ENCODE data around the gene SMG6. TPM values are rescaled to one million over a fixed set of nuclear protein-coding genes. Genes with fewer than 3 reads are reported as not detected.

The SMG6 gene
- polyA plus RNA-seq, 1 of the 3 experiments (the other 2 are of a cell fraction): 15.7 TPM

GRCh38 chr17:2067048-2067561 lies 236.5 kb downstream of the SMG6 start:
- H2AFZ ChIP-seq (ENCODE audit: low read depth): no peak overlapping the region
- 96% methylated on average over 14 of the region's 14 CpGs for WGBS (ENCODE audit: low lambda C conversion rate)
- H3K4me2 ChIP-seq: no peak overlapping the region
- peaks cover 40 to 47% of the 10 kb centered on the region in 2 experiments; a peak in 3 of 4 replicates for H3K4me1 ChIP-seq (ENCODE audit: control insufficient read depth in 1 of 2, insufficient read depth in 2 of 2, low read depth in 1 of 2, low read length in 1 of 2)
- no peaks in the 10 kb centered on the region for H4K20me1 ChIP-seq (ENCODE audit: insufficient read depth)
- ChIA-PET POLR2A (interaction anchor here (0.6 kb wide), 1 partner anchor 99 kb away, joined by 3 read pairs; no protein-coding TSS in a partner anchor), CTCF (interaction anchor here (0.7 to 7.4 kb wide), 6 partner anchors 8 to 178 kb away, joined by 3 to 81 read pairs (median 6); partner anchors contain the start of gene HIC1)
- no peak overlapping the region for H3K4me3 ChIP-seq (ENCODE audit: low read depth in 2 of 2, low read length in 1 of 2)
- no peaks in the 10 kb centered on the region for H3K79me2 ChIP-seq (ENCODE audit: insufficient read depth)
- peak overlapping the region; percentile 69 to 81; a peak in 3 of 4 replicates for H3K27ac ChIP-seq (ENCODE audit: low read depth in 2 of 2, low read length in 1 of 2)
- TF ChIP-seq PBX3 (IDR thresholded peaks at IDR 0.05) (no peak), GABPA (IDR thresholded peaks at IDR 0.05; ENCODE audit: low read depth) (no peak), MAX (IDR thresholded peaks at IDR 0.05; ENCODE audit: low read depth) (no peak), POLR2AphosphoS5 (IDR thresholded peaks at IDR 0.05; ENCODE audit: low read depth, low read length) (no peak), SMC3 (IDR thresholded peaks at IDR 0.05; ENCODE audit: low read depth, low read length) (no peak), MEF2A (IDR thresholded peaks at IDR 0.05; ENCODE audit: borderline replicate concordance, low read depth) (no peak), YY1 (IDR thresholded peaks at IDR 0.05; ENCODE audit: low read depth) (no peak), TEAD4 (IDR thresholded peaks at IDR 0.05; ENCODE audit: borderline replicate concordance, insufficient read depth) (no peak), MXI1 (IDR thresholded peaks at IDR 0.05; ENCODE audit: low read depth, low read length) (no peak), NRF1 (IDR thresholded peaks at IDR 0.05; ENCODE audit: low read depth, low read length) (no peak), TCF12 (IDR thresholded peaks at IDR 0.05) (no peak), GATA2 (CRISPR knock-in tag; IDR thresholded peaks at IDR 0.05) (no peak), RAD21 (IDR thresholded peaks at IDR 0.05; ENCODE audit: low read length) (no peak), IRF3 (IDR thresholded peaks at IDR 0.05; ENCODE audit: low read depth, low read length) (no peak)
- no peaks in the 10 kb centered on the region for H3K27me3 ChIP-seq (ENCODE audit: insufficient read depth)
- no peaks in the 10 kb centered on the region for H3K9me2 ChIP-seq
- peaks cover 18 to 33% of the 10 kb centered on the region in 2 experiments for H3K36me3 ChIP-seq (replicated peaks in 1 of 2; ENCODE audit: control insufficient read depth in 1 of 2, insufficient read depth in 2 of 2, low read length in 1 of 2)
- no peaks in the 10 kb centered on the region for H3K9me3 ChIP-seq
- no peak overlapping the region for H3K9ac ChIP-seq
- DNase-seq: no peak
- H3F3A ChIP-seq (replicated peaks; ENCODE audit: insufficient read depth): peaks cover 15% of the 10 kb centered on the region

GRCh38 chr17:2065949-2066400 lies 237.6 kb downstream of the SMG6 start:
- Histone ChIP-seq H3K9ac (no peak overlapping the region), H3K9me3 (no peaks in the 10 kb centered on the region), H4K20me1 (ENCODE audit: insufficient read depth) (no peaks in the 10 kb centered on the region), H3K36me3 (replicated peaks in 1 of 2; ENCODE audit: control insufficient read depth in 1 of 2, insufficient read depth in 2 of 2, low read length in 1 of 2) (peaks cover 18 to 28% of the 10 kb centered on the region in 2 experiments), H3K4me1 (ENCODE audit: control insufficient read depth in 1 of 2, insufficient read depth in 2 of 2, low read depth in 1 of 2, low read length in 1 of 2) (peaks cover 40 to 51% of the 10 kb centered on the region in 2 experiments; a peak in 3 of 4 replicates), H3K4me2 (no peak overlapping the region), H3K27me3 (ENCODE audit: insufficient read depth) (no peaks in the 10 kb centered on the region), H3K9me2 (no peaks in the 10 kb centered on the region), H2AFZ (ENCODE audit: low read depth) (no peak overlapping the region), H3K27ac (ENCODE audit: low read depth in 2 of 2, low read length in 1 of 2) (peak overlapping the region in 1 of 2 experiments; percentile 69; a peak in 3 of 4 replicates), H3K4me3 (ENCODE audit: low read depth in 2 of 2, low read length in 1 of 2) (no peak overlapping the region), H3F3A (replicated peaks; ENCODE audit: insufficient read depth) (peaks cover 18% of the 10 kb centered on the region), H3K79me2 (ENCODE audit: insufficient read depth) (no peaks in the 10 kb centered on the region)
- POLR2A ChIA-PET: no interaction called here
- CTCF ChIA-PET: interaction anchor here (0.7 to 7.4 kb wide), 8 partner anchors 11 to 215 kb away, joined by 3 to 81 read pairs (median 4); partner anchors contain the start of gene HIC1
- WGBS (ENCODE audit: low lambda C conversion rate): 92% methylated on average over 10 of the region's 10 CpGs
- DNase-seq: no peak
- TF ChIP-seq MAX (IDR thresholded peaks at IDR 0.05; ENCODE audit: low read depth) (no peak), GATA2 (CRISPR knock-in tag; IDR thresholded peaks at IDR 0.05) (no peak), USF2 (IDR thresholded peaks at IDR 0.05; ENCODE audit: borderline replicate concordance, low read depth, low read length) (no peak), FOXM1 (IDR thresholded peaks at IDR 0.05; ENCODE audit: low read depth) (no peak), RAD21 (IDR thresholded peaks at IDR 0.05; ENCODE audit: low read length) (no peak), REST (IDR thresholded peaks at IDR 0.05; ENCODE audit: low read depth, low read length) (no peak), SIN3A (IDR thresholded peaks at IDR 0.05; ENCODE audit: borderline replicate concordance, low read depth, low read length) (no peak), SMC3 (IDR thresholded peaks at IDR 0.05; ENCODE audit: low read depth, low read length) (no peak), GABPA (IDR thresholded peaks at IDR 0.05; ENCODE audit: low read depth) (no peak), POLR2AphosphoS5 (IDR thresholded peaks at IDR 0.05; ENCODE audit: low read depth, low read length) (no peak), NFIC (IDR thresholded peaks at IDR 0.05; ENCODE audit: borderline replicate concordance) (no peak), FOSL2 (IDR thresholded peaks at IDR 0.05; ENCODE audit: borderline replicate concordance, low read depth) (no peak)
